ENCODE measurements around the gene MFSD2B. TPM values are rescaled to one million over a fixed set of nuclear protein-coding genes. Genes with fewer than 3 reads are reported as not detected.
A peak's percentile ranks its signal among the peaks of the same experiment; 100 is the strongest.

Gene MFSD2B
- total RNA-seq, 1 donor from 2014 or later: 0.34 TPM

- FAIRE-seq (peak; percentile 45), DNase-seq (ENCODE audit: low read depth) (peak; percentile 59)
- no peak overlapping the region for H3K4me3 Mint-ChIP-seq (ENCODE audit: unreplicated experiment)
- Histone ChIP-seq H4K20me1 (ENCODE audit: insufficient read depth, low read length) (no peaks in the 10 kb centered on the region), H3K36me3 (ENCODE audit: insufficient read depth, low read length) (no peaks in the 10 kb centered on the region), H3K9ac (ENCODE audit: low read length) (peak overlapping the region; percentile 74), H2AFZ (ENCODE audit: low read depth, low read length) (peak overlapping the region; percentile 80), H3K27ac (ENCODE audit: low read depth, low read length) (peak overlapping the region; percentile 77), H3K9me3 (ENCODE audit: insufficient read depth, low read depth, low read length) (no peaks in the 10 kb centered on the region), H3K4me2 (ENCODE audit: low read length) (peak overlapping the region; percentile 75), H3K4me1 (ENCODE audit: insufficient read depth, low read length) (peaks cover 16% of the 10 kb centered on the region), H3K79me2 (ENCODE audit: insufficient read depth, low read length) (no peaks in the 10 kb centered on the region), H3K4me3 (ENCODE audit: insufficient read depth, low read depth, low read length) (no peak overlapping the region), H3K27me3 (ENCODE audit: insufficient read depth, low read length) (peaks cover 3% of the 10 kb centered on the region)
- H3K27me3 Mint-ChIP-seq (ENCODE audit: low read depth, unreplicated experiment): peaks cover 7% of the 10 kb centered on the region
- peaks cover 7% of the 10 kb centered on the region for H3K4me1 Mint-ChIP-seq (ENCODE audit: low read depth, unreplicated experiment)
- TF ChIP-seq, protein P1, sequence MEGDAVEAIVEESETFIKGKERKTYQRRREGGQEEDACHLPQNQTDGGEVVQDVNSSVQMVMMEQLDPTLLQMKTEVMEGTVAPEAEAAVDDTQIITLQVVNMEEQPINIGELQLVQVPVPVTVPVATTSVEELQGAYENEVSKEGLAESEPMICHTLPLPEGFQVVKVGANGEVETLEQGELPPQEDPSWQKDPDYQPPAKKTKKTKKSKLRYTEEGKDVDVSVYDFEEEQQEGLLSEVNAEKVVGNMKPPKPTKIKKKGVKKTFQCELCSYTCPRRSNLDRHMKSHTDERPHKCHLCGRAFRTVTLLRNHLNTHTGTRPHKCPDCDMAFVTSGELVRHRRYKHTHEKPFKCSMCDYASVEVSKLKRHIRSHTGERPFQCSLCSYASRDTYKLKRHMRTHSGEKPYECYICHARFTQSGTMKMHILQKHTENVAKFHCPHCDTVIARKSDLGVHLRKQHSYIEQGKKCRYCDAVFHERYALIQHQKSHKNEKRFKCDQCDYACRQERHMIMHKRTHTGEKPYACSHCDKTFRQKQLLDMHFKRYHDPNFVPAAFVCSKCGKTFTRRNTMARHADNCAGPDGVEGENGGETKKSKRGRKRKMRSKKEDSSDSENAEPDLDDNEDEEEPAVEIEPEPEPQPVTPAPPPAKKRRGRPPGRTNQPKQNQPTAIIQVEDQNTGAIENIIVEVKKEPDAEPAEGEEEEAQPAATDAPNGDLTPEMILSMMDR (IDR thresholded peaks at IDR 0.05; ENCODE audit: insufficient read depth, low read depth, low read length): no peak
- no peak for TF ChIP-seq EZH2 (IDR thresholded peaks at IDR 0.05; ENCODE audit: insufficient read depth, low read length)
- H3K36me3 Mint-ChIP-seq (ENCODE audit: low read depth, unreplicated experiment): no peaks in the 10 kb centered on the region
- no peak overlapping the region for H3K27ac Mint-ChIP-seq (ENCODE audit: unreplicated experiment)
- no peaks in the 10 kb centered on the region for H3K9me3 Mint-ChIP-seq (ENCODE audit: unreplicated experiment)
These were observed 5.9 kb downstream of the MFSD2B start for GRCh38 chr2:24015562-24016375.

DNA sequence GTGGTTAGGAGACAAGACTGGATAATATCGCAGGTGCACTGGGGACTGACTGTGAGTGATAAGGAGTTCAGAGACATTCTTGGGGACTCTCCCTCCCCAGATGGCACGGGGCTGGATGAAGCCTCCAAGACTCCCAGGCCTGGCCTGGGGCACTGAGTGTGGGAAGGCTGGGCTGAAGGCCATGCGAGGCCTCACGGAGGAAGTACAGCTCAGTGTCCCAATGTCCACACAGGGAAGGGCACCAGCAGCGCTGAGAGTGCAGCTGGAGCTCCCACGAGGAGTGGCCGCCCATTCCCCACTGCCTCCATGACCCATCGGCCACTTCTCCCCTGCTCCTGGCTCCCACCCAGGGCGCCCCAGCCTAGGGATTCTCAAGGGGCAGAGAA lies 6.5 kb downstream of the MFSD2B start:
- Mint-ChIP-seq H3K4me1 (ENCODE audit: low read depth, unreplicated experiment) (peaks cover 7% of the 10 kb centered on the region), H3K27me3 (ENCODE audit: low read depth, unreplicated experiment) (peaks cover 4% of the 10 kb centered on the region), H3K27ac (ENCODE audit: unreplicated experiment) (no peak overlapping the region), H3K36me3 (ENCODE audit: low read depth, unreplicated experiment) (no peaks in the 10 kb centered on the region), H3K4me3 (ENCODE audit: unreplicated experiment) (no peak overlapping the region), H3K9me3 (ENCODE audit: unreplicated experiment) (no peaks in the 10 kb centered on the region)
- Histone ChIP-seq H3K4me1 (ENCODE audit: insufficient read depth, low read length) (peaks cover 16% of the 10 kb centered on the region), H2AFZ (ENCODE audit: low read depth, low read length) (peak overlapping the region; percentile 80), H3K9ac (ENCODE audit: low read length) (peak overlapping the region; percentile 74), H4K20me1 (ENCODE audit: insufficient read depth, low read length) (no peaks in the 10 kb centered on the region), H3K4me3 (ENCODE audit: insufficient read depth, low read depth, low read length) (no peak overlapping the region), H3K9me3 (ENCODE audit: insufficient read depth, low read depth, low read length) (no peaks in the 10 kb centered on the region), H3K36me3 (ENCODE audit: insufficient read depth, low read length) (no peaks in the 10 kb centered on the region), H3K27me3 (ENCODE audit: insufficient read depth, low read length) (no peaks in the 10 kb centered on the region), H3K79me2 (ENCODE audit: insufficient read depth, low read length) (no peaks in the 10 kb centered on the region), H3K27ac (ENCODE audit: low read depth, low read length) (peak overlapping the region; percentile 77), H3K4me2 (ENCODE audit: low read length) (peak overlapping the region; percentile 75)
- no peak for TF ChIP-seq EZH2 (IDR thresholded peaks at IDR 0.05; ENCODE audit: insufficient read depth, low read length)
- TF ChIP-seq, protein P1 (IDR thresholded peaks at IDR 0.05; ENCODE audit: insufficient read depth, low read depth, low read length): no peak
- FAIRE-seq: no peak
- DNase-seq (ENCODE audit: low read depth): no peak
